Osteocyte (in vitro differentiated cells): ENCODE data around the gene TM4SF5. TPM values are rescaled to one million over a fixed set of nuclear protein-coding genes. Genes with fewer than 3 reads are reported as not detected.
A peak's percentile ranks its signal among the peaks of the same experiment; 100 is the strongest.

Experiments used
- DNase-seq: peaks from one replicate; pipeline ENCODE4 v3.0.0; 2021; ENCODE audit warnings: mixed read lengths; ENCODE audit not compliant: unreplicated experiment; ENCODE audit errors: extremely low spot score
- H3K27ac Mint-ChIP-seq: one replicate; pipeline ENCODE4 v1.8.0; 2021; ENCODE audit warnings: mild to moderate bottlenecking, mixed read lengths; ENCODE audit not compliant: unreplicated experiment
- H3K27me3 Mint-ChIP-seq: one replicate; pipeline ENCODE4 v1.8.0; 2021; ENCODE audit warnings: mixed read lengths; ENCODE audit not compliant: unreplicated experiment
- H3K36me3 Mint-ChIP-seq: one replicate; pipeline ENCODE4 v1.8.0; 2021; ENCODE audit warnings: mixed read lengths; ENCODE audit not compliant: unreplicated experiment
- H3K4me1 Mint-ChIP-seq: one replicate; pipeline ENCODE4 v1.8.0; 2021; ENCODE audit warnings: mixed read lengths; ENCODE audit not compliant: unreplicated experiment
- H3K4me3 Mint-ChIP-seq: one replicate; pipeline ENCODE4 v1.8.0; 2021; ENCODE audit warnings: mild to moderate bottlenecking, moderate library complexity, mixed read lengths; ENCODE audit not compliant: unreplicated experiment
- H3K9me3 Mint-ChIP-seq: one replicate; pipeline ENCODE4 v1.8.0; 2021; ENCODE audit warnings: mixed read lengths; ENCODE audit not compliant: unreplicated experiment
- total RNA-seq: library from RNA; stranded (reverse); gene quantifications from 2 replicates; pipeline ENCODE4 v1.2.1, GENCODE V29; 2021
- TF ChIP-seq, protein P1 (sequence below): fragments of 200-600 bp; sonication (generic); IDR thresholded peaks from 2 replicates; pipeline ENCODE4 v1.5.0; 2021; ENCODE audit warnings: antibody characterized with exemption, mild to moderate bottlenecking, moderate library complexity

TM4SF5 gene
- total RNA-seq, 1 donor from 2014 or later: not detected

DNA sequence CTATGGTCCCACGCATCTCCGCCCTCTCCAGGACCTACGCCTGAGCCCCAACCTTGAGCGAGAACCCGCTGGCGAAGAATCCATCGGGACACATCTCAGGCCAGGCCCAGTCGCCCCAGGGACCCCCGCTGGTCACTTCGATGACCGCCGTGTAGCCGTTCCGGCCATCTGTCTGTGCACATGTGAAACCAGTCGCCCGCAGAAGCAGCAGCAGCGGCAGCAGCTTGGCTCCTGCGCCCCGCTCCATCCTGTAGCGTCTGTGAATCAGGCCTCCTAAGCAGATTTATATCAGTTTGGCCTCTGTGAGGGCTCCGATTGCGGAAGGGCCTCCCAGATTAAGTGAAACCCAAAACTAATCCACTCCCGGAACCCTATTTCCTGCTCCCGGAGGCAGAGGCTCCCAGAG is 14.4 kb downstream of the TM4SF5 start, which contains the start of gene VMO1:
Gene VMO1 (minus strand): TSS at position 259 of the 406 bp plus-strand sequence. CDS start 12 bp downstream, at position 247.
- peaks cover 5% of the 10 kb centered on the region for H3K27me3 Mint-ChIP-seq
- H3K4me3 Mint-ChIP-seq: no peak within 1 kb of the TSS
- H3K9me3 Mint-ChIP-seq: no peaks in the 10 kb centered on the region
- H3K36me3 Mint-ChIP-seq: no peaks in the 10 kb centered on the region
- no peak within 1 kb of the TSS for H3K27ac Mint-ChIP-seq
- TF ChIP-seq, protein P1, sequence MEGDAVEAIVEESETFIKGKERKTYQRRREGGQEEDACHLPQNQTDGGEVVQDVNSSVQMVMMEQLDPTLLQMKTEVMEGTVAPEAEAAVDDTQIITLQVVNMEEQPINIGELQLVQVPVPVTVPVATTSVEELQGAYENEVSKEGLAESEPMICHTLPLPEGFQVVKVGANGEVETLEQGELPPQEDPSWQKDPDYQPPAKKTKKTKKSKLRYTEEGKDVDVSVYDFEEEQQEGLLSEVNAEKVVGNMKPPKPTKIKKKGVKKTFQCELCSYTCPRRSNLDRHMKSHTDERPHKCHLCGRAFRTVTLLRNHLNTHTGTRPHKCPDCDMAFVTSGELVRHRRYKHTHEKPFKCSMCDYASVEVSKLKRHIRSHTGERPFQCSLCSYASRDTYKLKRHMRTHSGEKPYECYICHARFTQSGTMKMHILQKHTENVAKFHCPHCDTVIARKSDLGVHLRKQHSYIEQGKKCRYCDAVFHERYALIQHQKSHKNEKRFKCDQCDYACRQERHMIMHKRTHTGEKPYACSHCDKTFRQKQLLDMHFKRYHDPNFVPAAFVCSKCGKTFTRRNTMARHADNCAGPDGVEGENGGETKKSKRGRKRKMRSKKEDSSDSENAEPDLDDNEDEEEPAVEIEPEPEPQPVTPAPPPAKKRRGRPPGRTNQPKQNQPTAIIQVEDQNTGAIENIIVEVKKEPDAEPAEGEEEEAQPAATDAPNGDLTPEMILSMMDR: no peak
- DNase-seq: no peak
- H3K4me1 Mint-ChIP-seq: peaks cover 17% of the 10 kb centered on the region

DNA sequence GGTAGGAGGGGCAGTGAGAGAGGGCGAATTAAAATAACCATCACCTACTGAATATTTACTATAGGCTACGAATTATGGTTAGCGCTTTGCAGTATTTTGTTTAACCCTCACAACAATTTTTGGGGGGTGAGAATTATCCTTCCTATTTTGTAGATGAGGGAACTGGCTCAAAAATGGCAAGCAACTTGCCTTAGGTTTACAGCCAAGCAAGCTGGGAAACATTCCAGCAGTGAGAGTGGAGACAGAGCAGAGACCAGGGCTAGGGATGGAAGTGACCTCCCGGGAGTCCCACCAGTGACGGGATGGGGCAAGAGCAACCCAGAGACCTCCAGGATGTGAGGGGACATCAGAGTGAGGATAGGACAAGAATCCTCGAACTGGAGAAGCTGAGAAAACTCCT is 14.8 kb downstream of the TM4SF5 start:
- H3K4me1 Mint-ChIP-seq: peaks cover 17% of the 10 kb centered on the region
- TF ChIP-seq, protein P1: no peak
- no peaks in the 10 kb centered on the region for H3K9me3 Mint-ChIP-seq
- no peak overlapping the region for H3K4me3 Mint-ChIP-seq
- H3K27ac Mint-ChIP-seq: no peak overlapping the region
- no peaks in the 10 kb centered on the region for H3K36me3 Mint-ChIP-seq
- DNase-seq: no peak
- peaks cover 5% of the 10 kb centered on the region for H3K27me3 Mint-ChIP-seq

DNA sequence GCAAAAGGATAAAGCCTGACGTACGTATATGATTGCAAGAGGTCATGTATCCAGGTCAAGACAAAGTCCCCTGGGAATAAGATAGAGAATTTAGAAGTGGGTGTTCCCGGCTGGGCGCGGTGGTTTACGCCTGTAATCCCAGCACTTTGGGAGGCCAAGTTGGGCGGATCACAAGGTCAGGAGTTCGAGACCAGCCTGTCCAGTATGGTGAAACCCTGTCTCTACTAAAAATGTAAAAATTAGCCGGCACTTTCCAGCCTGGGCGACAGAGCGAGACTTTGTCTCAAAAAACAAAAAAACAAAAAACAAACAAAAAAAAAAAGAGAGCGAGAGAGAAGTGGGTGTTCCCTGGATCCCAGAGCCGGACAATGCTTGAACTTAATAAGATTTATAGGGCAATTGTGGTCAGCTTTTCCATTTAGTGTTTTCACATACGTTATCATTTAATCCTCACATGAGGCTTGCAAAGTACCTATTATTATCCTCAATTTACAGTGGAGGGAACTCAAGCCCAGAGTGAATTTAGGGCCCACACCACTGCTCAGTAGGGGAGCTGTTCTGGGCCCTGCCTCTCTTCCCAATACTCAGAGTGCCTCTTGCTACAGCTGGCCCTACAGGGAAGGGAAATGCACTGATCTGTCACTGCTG is 16.6 kb downstream of the TM4SF5 start:
- peaks cover 6% of the 10 kb centered on the region for H3K27me3 Mint-ChIP-seq
- H3K36me3 Mint-ChIP-seq: no peaks in the 10 kb centered on the region
- H3K4me1 Mint-ChIP-seq: peaks cover 17% of the 10 kb centered on the region
- H3K27ac Mint-ChIP-seq: peak overlapping the region; percentile 57
- H3K4me3 Mint-ChIP-seq: peak overlapping the region; percentile 60
- TF ChIP-seq, protein P1: no peak
- DNase-seq: no peak
- H3K9me3 Mint-ChIP-seq: no peaks in the 10 kb centered on the region

DNA sequence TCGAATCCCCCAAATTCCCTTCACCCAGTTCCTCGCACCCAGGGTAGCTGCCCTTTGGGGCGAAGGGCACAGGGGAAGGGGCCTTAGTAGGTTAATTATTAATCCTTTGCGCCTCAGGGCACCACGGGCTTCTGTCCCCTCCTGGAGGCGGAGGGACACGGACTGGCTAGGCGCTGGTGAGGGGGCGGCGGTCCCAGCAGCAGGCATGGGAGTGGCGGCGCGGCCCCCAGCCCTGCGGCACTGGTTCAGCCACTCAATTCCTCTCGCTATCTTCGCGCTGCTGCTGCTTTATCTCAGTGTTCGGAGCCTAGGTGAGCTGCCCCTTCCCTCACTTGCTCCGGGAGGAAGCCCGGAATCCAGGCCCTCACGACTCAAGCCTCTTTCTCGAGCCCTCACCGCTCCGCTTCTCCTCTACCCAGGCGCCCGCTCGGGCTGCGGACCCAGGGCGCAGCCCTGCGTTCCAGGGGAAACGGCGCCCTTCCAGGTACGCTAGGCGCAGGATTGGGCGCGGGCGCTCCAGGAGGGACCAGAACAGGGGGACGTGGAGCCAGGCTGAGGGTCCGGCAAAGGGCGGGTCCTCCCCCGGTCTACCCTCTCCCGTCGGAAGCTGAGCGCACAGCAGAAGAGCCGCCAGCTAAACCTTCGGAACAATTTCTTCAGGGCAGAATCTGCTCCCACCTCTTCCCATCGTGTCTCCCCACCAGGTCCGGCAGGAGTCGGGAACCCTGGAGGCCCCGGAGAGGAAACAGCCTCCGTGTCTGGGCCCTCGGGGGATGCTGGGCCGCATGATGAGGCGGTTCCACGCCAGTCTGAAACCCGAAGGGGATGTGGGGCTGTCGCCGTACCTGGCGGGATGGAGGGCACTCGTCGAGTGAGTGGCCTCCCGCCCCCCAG is 17.4 kb downstream of the TM4SF5 start, which contains the start of gene GLTPD2:
Gene GLTPD2 (plus strand): TSS at position 158 of the 894 bp plus-strand sequence. CDS start 48 bp downstream, at position 206.
- Mint-ChIP-seq H3K4me1 (peaks cover 17% of the 10 kb centered on the region), H3K9me3 (no peaks in the 10 kb centered on the region), H3K36me3 (no peaks in the 10 kb centered on the region), H3K27ac (peak within 1 kb of the TSS; percentile 76), H3K27me3 (peaks cover 3% of the 10 kb centered on the region), H3K4me3 (peak within 1 kb of the TSS; percentile 79)
- no peak for DNase-seq
- TF ChIP-seq, protein P1: no peak

DNA sequence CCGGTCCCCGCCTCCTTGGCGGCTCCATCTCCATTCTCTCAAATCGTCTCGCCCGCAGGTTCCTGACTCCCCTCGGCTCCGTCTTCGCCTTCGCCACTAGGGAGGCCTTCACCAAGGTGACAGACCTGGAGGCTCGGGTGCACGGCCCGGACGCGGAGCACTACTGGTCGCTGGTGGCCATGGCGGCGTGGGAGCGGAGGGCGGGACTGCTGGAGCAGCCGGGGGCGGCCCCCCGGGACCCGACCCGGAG is 17.9 kb downstream of the TM4SF5 start:
- H3K36me3 Mint-ChIP-seq: no peaks in the 10 kb centered on the region
- no peaks in the 10 kb centered on the region for H3K9me3 Mint-ChIP-seq
- no peak for DNase-seq
- H3K4me3 Mint-ChIP-seq: peak overlapping the region; percentile 79
- peaks cover 3% of the 10 kb centered on the region for H3K27me3 Mint-ChIP-seq
- TF ChIP-seq, protein P1: no peak
- H3K27ac Mint-ChIP-seq: peak overlapping the region; percentile 76
- peaks cover 17% of the 10 kb centered on the region for H3K4me1 Mint-ChIP-seq
